LNCAP (cell line): ENCODE measurements around the gene WDPCP.

Source experiments
- CTCF ChIP-seq: fragments of 450-650 bp; IDR thresholded peaks from 2 replicates; pipeline ENCODE4 v1.5.1; 2017; ENCODE audit warnings: mild to moderate bottlenecking

Gene WDPCP

GRCh38 chr2:63189026-63189425, 399.3 kb downstream of the WDPCP start:
- TF ChIP-seq CTCF = peak; percentile 75

GRCh38 chr2:63186331-63186730, 401.9 kb downstream of the WDPCP start:
- TF ChIP-seq CTCF = no peak

- TF ChIP-seq CTCF = no peak
These were observed 425.0 kb downstream of the WDPCP start for GRCh38 chr2:63163161-63163820.

GRCh38 chr2:63159262-63159661, 429.0 kb downstream of the WDPCP start:
- no peak for TF ChIP-seq CTCF

- TF ChIP-seq CTCF = no peak
These were observed 456.3 kb downstream of the WDPCP start for GRCh38 chr2:63132020-63132419.

DNA sequence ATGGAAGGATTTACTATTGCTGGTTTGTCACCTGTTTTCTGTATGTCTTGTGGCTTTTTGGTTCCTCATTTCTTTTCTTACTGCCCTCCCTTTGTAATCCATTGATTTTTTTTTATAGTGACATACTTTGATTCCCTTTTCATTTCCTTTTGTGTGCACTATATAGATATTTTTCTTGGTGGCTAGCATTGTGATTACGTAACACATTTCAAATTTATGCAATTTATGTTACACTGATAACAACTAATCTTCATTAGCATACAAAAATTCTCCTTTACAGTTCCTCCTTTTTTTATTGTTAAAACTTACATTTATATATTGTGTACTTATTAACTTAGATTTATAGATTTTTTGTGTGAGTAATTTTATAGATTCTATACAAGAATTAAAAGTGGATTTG, 457.1 kb downstream of the WDPCP start:
- TF ChIP-seq CTCF = no peak

GRCh38 chr2:63127594-63127993, 460.7 kb downstream of the WDPCP start:
- no peak for TF ChIP-seq CTCF

DNA sequence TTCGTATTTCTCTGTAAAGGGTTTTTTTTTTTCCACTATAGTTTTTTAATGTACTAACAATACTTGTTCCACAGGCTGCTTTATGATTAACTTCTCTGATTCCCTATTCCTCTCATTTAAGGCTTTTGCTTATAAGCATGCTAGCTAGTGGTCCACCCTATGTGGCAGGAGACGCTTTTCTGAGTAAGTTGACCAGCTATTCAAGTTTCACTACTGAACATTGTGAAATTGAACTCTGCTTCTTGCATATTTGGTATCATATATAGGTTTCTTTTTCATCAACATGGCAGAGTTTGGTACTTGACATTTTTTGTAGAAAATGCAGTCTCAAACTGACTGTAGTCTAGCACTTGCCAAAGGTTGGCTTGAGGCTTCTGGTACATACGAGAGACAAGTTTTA, 463.4 kb downstream of the WDPCP start:
- no peak for TF ChIP-seq CTCF
